Activated T-helper 9 cell treated with anti-CD3 and anti-CD28 coated beads, Interleukin-2, amount 50 U/mL, for 16 hours (primary cell): ENCODE measurements around the gene PKNOX2.

Experiments
- DNase-seq: peaks from one replicate; pipeline ENCODE4 v3.0.0-alpha.2; 2020; ENCODE audit warnings: low read depth

The PKNOX2 gene

GRCh38 chr11:125233736-125234275 is 69.3 kb downstream of the PKNOX2 start:
- no peak for DNase-seq

GRCh38 chr11:125235071-125235471 is 70.5 kb downstream of the PKNOX2 start:
- no peak for DNase-seq

GRCh38 chr11:125236072-125236825 is 71.7 kb downstream of the PKNOX2 start:
- DNase-seq, result no peak

GRCh38 chr11:125239585-125240560 is 75.3 kb downstream of the PKNOX2 start:
- no peak for DNase-seq

GRCh38 chr11:125241104-125241503 is 76.6 kb downstream of the PKNOX2 start:
- no peak for DNase-seq

GRCh38 chr11:125242141-125242775 is 77.7 kb downstream of the PKNOX2 start:
- DNase-seq, result no peak

- DNase-seq, result no peak
Measured at GRCh38 chr11:125244166-125244565, 79.6 kb downstream of the PKNOX2 start.

GRCh38 chr11:125245299-125245698 is 80.7 kb downstream of the PKNOX2 start:
- DNase-seq, result no peak

- no peak for DNase-seq
Measured at GRCh38 chr11:125247431-125247830, 82.9 kb downstream of the PKNOX2 start.

- no peak for DNase-seq
Measured at GRCh38 chr11:125250318-125251213, 86.0 kb downstream of the PKNOX2 start.

GRCh38 chr11:125251214-125251545 is 86.6 kb downstream of the PKNOX2 start:
- no peak for DNase-seq

- DNase-seq, result no peak
Measured at GRCh38 chr11:125251956-125252355, 87.4 kb downstream of the PKNOX2 start.

GRCh38 chr11:125253289-125253688 is 88.7 kb downstream of the PKNOX2 start:
- no peak for DNase-seq

GRCh38 chr11:125253795-125254525 is 89.4 kb downstream of the PKNOX2 start:
- DNase-seq, result no peak

GRCh38 chr11:125256541-125257189 is 92.1 kb downstream of the PKNOX2 start:
- no peak for DNase-seq

GRCh38 chr11:125257190-125257579 is 92.6 kb downstream of the PKNOX2 start:
- DNase-seq, result no peak

- no peak for DNase-seq
Measured at GRCh38 chr11:125257751-125258150, 93.2 kb downstream of the PKNOX2 start.

- no peak for DNase-seq
Measured at GRCh38 chr11:125258291-125259032, 93.9 kb downstream of the PKNOX2 start.

- DNase-seq, result no peak
Measured at GRCh38 chr11:125261588-125261987, 97.0 kb downstream of the PKNOX2 start.
